K562 (cell line): ENCODE measurements around the gene UGT1A5. TPM values are rescaled to one million over a fixed set of nuclear protein-coding genes. Genes with fewer than 3 reads are reported as not detected.
A peak's percentile ranks its signal among the peaks of the same experiment; 100 is the strongest.

Experiments
- ATAC-seq: fragments of 200-7000 bp; cut with Tn5 transposase; 3 replicates; pipeline ENCODE4 v1.9.1; 2020; ENCODE audit warnings: moderate library complexity
- BruUV-seq: library from RNA; stranded (reverse); fragments of 400-500 nt; replicated peaks from 2 replicates; lab custom pipeline; 2021; lab: Mats Ljungman, UMichigan
- CTCF ChIA-PET: fragments of 300-600 bp; formaldehyde crosslinking; extraction: SDS; loops from one replicate; lab custom pipeline; 2021; ENCODE audit warnings: low intra/inter-chr PET ratio; lab: Yijun Ruan, JAX
- POLR2A ChIA-PET: fragments of 300-600, 350-650 bp; sonication (Branson Sonifier 250); formaldehyde crosslinking; extraction: SDS; loops from one replicate; lab custom pipeline; 2021; ENCODE audit warnings: antibody characterized with exemption, inconsistent platforms; lab: Yijun Ruan, JAX
- DNase-seq, 4 experiments: peaks; one replicate each; pipeline versions ENCODE4 v3.0.0 to v3.0.0-alpha.2; 2011 to 2018; ENCODE audit warnings: low spot score in 3 of 4, mixed read lengths in 3 of 4; ENCODE audit errors: extremely low read depth in 1 of 4
- FAIRE-seq: peaks from 2 replicates; lab custom pipeline; 2011; peaks lifted over from hg19 to GRCh38; lab: Jason Lieb, UNC
- H2AFZ ChIP-seq: 2 replicates; pipeline ENCODE4 v1.6.0; 2011; ENCODE audit warnings: low read depth, low read length, control low read depth, inconsistent platforms
- H3K27ac ChIP-seq: fragments of 200-600 bp; 3 replicates; pipeline ENCODE4 v1.8.0; 2011; ENCODE audit warnings: low read depth, mild to moderate bottlenecking, control low read depth, inconsistent platforms, low read length, moderate library complexity, mixed read lengths; ENCODE audit errors: extremely low read depth
- H3K27me3 ChIP-seq, 2 experiments: fragments of 300-600 bp in 1 of 2; 2 replicates in 1 of 2; 3 replicates in 1 of 2; pipeline versions ENCODE4 v1.6.0 to v1.8.0; 2011; ENCODE audit warnings: inconsistent platforms in 2 of 2, low read length in 2 of 2, mild to moderate bottlenecking in 1 of 2, mixed read lengths in 1 of 2, moderate library complexity in 1 of 2; ENCODE audit not compliant: control insufficient read depth in 2 of 2, insufficient read depth in 2 of 2
- H3K36me3 ChIP-seq: fragments of 300-600 bp; 3 replicates; pipeline ENCODE4 v1.8.0; 2011; ENCODE audit warnings: mild to moderate bottlenecking, low read length, inconsistent platforms; ENCODE audit not compliant: control insufficient read depth, insufficient read depth
- H3K4me1 ChIP-seq, 2 experiments: fragments of 200-600 bp in 1 of 2; replicated peaks in 1 of 2; 2 replicates in 1 of 2; 3 replicates in 1 of 2; pipeline versions ENCODE4 v1.5.1 to v1.8.0; 2011; ENCODE audit warnings: inconsistent platforms in 2 of 2, low read length in 2 of 2, mild to moderate bottlenecking in 1 of 2, mixed read lengths in 1 of 2, moderate library complexity in 1 of 2; ENCODE audit not compliant: control insufficient read depth in 2 of 2, insufficient read depth in 2 of 2
- H3K4me2 ChIP-seq: 2 replicates; pipeline ENCODE4 v1.6.1; 2011; ENCODE audit warnings: low read length, control low read depth, inconsistent platforms, mixed read lengths; ENCODE audit not compliant: insufficient read depth
- H3K4me3 ChIP-seq: fragments of 200-600 bp; sonication (generic), shearing (Covaris generic); 2 replicates; pipeline ENCODE4 v1.5.1; 2016; ENCODE audit warnings: control low read depth, inconsistent platforms
- H3K79me2 ChIP-seq: fragments of 200-600 bp; 3 replicates; pipeline ENCODE4 v1.8.0; 2011; ENCODE audit warnings: low read length, inconsistent platforms; ENCODE audit not compliant: control insufficient read depth, insufficient read depth
- H3K9ac ChIP-seq, 2 experiments: 2 replicates each; pipeline versions ENCODE4 v1.6.0 to v1.6.1; 2011; ENCODE audit warnings: low read depth in 2 of 2, low read length in 2 of 2, control low read depth in 1 of 2, inconsistent platforms in 1 of 2, mild to moderate bottlenecking in 1 of 2, mixed read lengths in 1 of 2; ENCODE audit not compliant: insufficient read depth in 1 of 2
- H3K9me1 ChIP-seq: one replicate; pipeline ENCODE4 v1.6.0; 2011; ENCODE audit warnings: inconsistent platforms, mild to moderate bottlenecking, low read length, moderate library complexity; ENCODE audit not compliant: control insufficient read depth, insufficient read depth
- H3K9me3 ChIP-seq: replicated peaks from 2 replicates; pipeline ENCODE4 v1.5.1; 2011; ENCODE audit warnings: low read depth, low read length, inconsistent platforms; ENCODE audit not compliant: control insufficient read depth, insufficient read depth
- H4K20me1 ChIP-seq: replicated peaks from 2 replicates; pipeline ENCODE4 v1.6.1; 2011; ENCODE audit warnings: low read length, inconsistent platforms, mixed read lengths; ENCODE audit not compliant: control insufficient read depth, insufficient read depth
- BRD4 ChIP-seq: fragments of 200-600 bp; sonication (generic); IDR thresholded peaks from 2 replicates; pipeline ENCODE4 v1.6.1; 2017; ENCODE audit warnings: inconsistent platforms
- CBFA2T2 ChIP-seq: fragments of 450-650 bp; conservative IDR thresholded peaks from 2 replicates; pipeline ENCODE4 v1.6.1; 2017; ENCODE audit warnings: mild to moderate bottlenecking
- CTCF ChIP-seq, 3 experiments: IDR thresholded peaks in 2 of 3; conservative IDR thresholded peaks in 1 of 3; 2 replicates each; pipeline ENCODE4 v1.5.1; 2011 to 2012; ENCODE audit warnings: low read length in 3 of 3, mild to moderate bottlenecking in 3 of 3, control low read depth in 2 of 3, improper control_type of control experiment in 1 of 3, inconsistent platforms in 1 of 3, low read depth in 1 of 3, mixed read lengths in 1 of 3, moderate library complexity in 1 of 3; ENCODE audit not compliant: insufficient read depth in 2 of 3
- EP300 ChIP-seq: IDR thresholded peaks from 2 replicates; pipeline ENCODE4 v1.6.1; 2012; ENCODE audit warnings: low read length, improper control_type of control experiment
- MECOM ChIP-seq: fragments of 250-450 bp; sonication (Bioruptor Pico); IDR thresholded peaks from 2 replicates; pipeline ENCODE4 v1.8.0; 2022; ENCODE audit warnings: inconsistent platforms
- MLLT1 ChIP-seq, 2 experiments: fragments of 450-650 bp; IDR thresholded peaks; 2 replicates each; pipeline ENCODE4 v1.6.1; 2016
- SMARCC2 ChIP-seq: fragments of 450-650 bp; IDR thresholded peaks from 2 replicates; pipeline ENCODE4 v1.6.1; 2017; ENCODE audit warnings: antibody characterized with exemption, moderate library complexity, mild to moderate bottlenecking, low read depth
- TCF7 ChIP-seq: sonication (generic); IDR thresholded peaks from 2 replicates; pipeline ENCODE4 v1.6.1; 2016; ENCODE audit warnings: antibody characterized with exemption, borderline replicate concordance
- TFAP4 ChIP-seq: sonication (generic); formaldehyde crosslinking; IDR thresholded peaks from 2 replicates; pipeline ENCODE4 v1.8.0; 2022; ENCODE audit warnings: missing genetic modification reagents, mild to moderate bottlenecking, moderate library complexity, borderline replicate concordance
- ZFX ChIP-seq: sonication (generic); formaldehyde crosslinking; IDR thresholded peaks from 2 replicates; pipeline ENCODE4 v1.8.0; 2022; ENCODE audit warnings: mild to moderate bottlenecking, missing genetic modification reagents, moderate library complexity
- ZNF707 ChIP-seq: fragments of 250-450 bp; sonication (Bioruptor Pico); conservative IDR thresholded peaks from 2 replicates; pipeline ENCODE4 v1.8.0; 2022; ENCODE audit warnings: inconsistent platforms, mild to moderate bottlenecking, moderate library complexity
- ZNF764 ChIP-seq: fragments of 250-450 bp; sonication (Bioruptor Pico); IDR thresholded peaks from 2 replicates; pipeline ENCODE4 v1.4.0; 2020; ENCODE audit warnings: low read depth, mild to moderate bottlenecking, moderate library complexity
- ZNF77 ChIP-seq: fragments of 250-450 bp; sonication (Bioruptor Pico); IDR thresholded peaks from 2 replicates; pipeline ENCODE4 v1.5.0; 2020
- WGBS: fragments of 100-300 bp; shearing (Covaris generic); methylation state at CpG from one replicate; pipeline ENCODE4 v1.1.6; 2016; ENCODE audit warnings: low coverage, mixed read lengths; ENCODE audit not compliant: insufficient coverage; ENCODE audit errors: missing lambda C conversion rate; 5-methylcytosine and 5-hydroxymethylcytosine counted together
- in situ Hi-C: fragments of 300-500 bp; cut with MboI; formaldehyde crosslinking; loops from 4 replicates; pipeline ENCODE4 v1.15.0; 2018; ENCODE audit warnings: inconsistent platforms, mixed read lengths
- intact Hi-C: fragments of 100-400 bp; cut with micrococcal nuclease; formaldehyde crosslinking; loops from 2 replicates; pipeline ENCODE4 v1.14.2; 2022
- polyA plus RNA-seq, 8 experiments: library from polyadenylated mRNA; depleted of rRNA in 4 of 8; stranded (reverse) in 5 of 8; unstranded in 3 of 8; fragments of >200 nt; fragmentation: Nextera tagmentation in 2 of 8; fragmentation: Illumina TruSeq in 1 of 8; extraction: Ambion mirVana in 2 of 8; extraction: Trizol in 1 of 8; gene quantifications; 2 replicates each; pipeline versions ENCODE4 v1.2.1 to v1.2.3, GENCODE V29; 2011 to 2014; ENCODE audit warnings: inconsistent platforms in 1 of 8, missing spikeins in 1 of 8
- total RNA-seq, 7 experiments: library from RNA; depleted of rRNA in 6 of 7; stranded (reverse); fragments of >200 nt in 6 of 7; fragmentation: Illumina TruSeq in 2 of 7; extraction: Trizol in 2 of 7; gene quantifications; 2 replicates each; pipeline versions ENCODE4 v1.2.1 to v1.2.3, GENCODE V29; 2011 to 2021; ENCODE audit warnings: low replicate concordance in 1 of 7

UGT1A5 gene
- total and polyA plus RNA-seq, 9 of the 15 experiments (the other 6 are each of a cell fraction or from before 2014, with no cell fraction given) = not detected

DNA sequence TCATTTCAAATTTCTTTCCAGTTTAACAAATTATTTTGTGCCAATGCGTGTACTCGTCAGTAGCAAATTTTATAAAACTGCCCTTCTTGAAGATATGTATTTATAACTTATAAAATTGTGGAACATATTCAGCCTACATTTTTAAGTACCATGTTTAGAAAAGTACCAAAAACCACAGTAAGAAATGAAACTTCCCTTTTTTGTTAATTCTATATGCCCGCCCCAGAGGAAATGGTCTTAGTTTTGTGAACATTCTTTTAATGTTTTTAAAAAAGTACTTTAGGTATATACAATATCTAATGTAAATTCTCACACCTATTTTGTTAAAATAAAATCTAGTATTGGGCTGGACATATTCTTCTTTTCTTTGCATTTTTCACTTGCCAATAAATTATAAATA is 39.8 kb upstream of the UGT1A5 start (continued):
- no peak for TF ChIP-seq MLLT1 (IDR thresholded peaks at IDR 0.05)
- no peak for TF ChIP-seq EP300

DNA sequence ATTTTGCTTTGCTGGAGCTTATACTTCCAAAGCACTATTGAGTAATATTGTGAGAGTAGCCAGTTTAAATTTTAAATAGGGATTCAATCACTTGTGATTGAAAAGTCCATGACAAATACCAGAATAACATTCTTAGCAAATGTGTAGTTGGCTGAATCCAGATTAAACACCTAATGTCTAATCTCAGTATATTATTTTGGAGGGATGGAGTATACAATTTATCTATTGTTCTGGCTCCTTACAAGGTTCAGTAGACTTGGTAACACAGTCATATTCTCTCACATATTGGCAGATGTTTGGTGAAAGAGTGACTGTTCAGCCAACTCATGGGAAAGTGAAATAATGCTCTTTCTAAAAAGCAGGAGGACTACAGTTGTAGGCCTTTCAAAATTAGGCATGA is 38.8 kb upstream of the UGT1A5 start:
- no TSS peak for BruUV-seq

GRCh38 chr2:233674314-233674713 is 38.4 kb upstream of the UGT1A5 start:
- no peaks in the 10 kb centered on the region for H4K20me1 ChIP-seq
- no peak overlapping the region for H3K4me2 ChIP-seq
- H3K27me3 ChIP-seq = no peaks in the 10 kb centered on the region
- ChIA-PET POLR2A (no interaction called here), CTCF (no interaction called here)
- H3K4me3 ChIP-seq = no peak overlapping the region
- intact Hi-C loops = no loop called here
- no TSS peak for BruUV-seq
- H2AFZ ChIP-seq = no peak overlapping the region
- H3K4me1 ChIP-seq = no peaks in the 10 kb centered on the region
- no peak overlapping the region for H3K27ac ChIP-seq
- no peaks in the 10 kb centered on the region for H3K9me3 ChIP-seq
- no peaks in the 10 kb centered on the region for H3K9me1 ChIP-seq
- DNase-seq (no peak), ATAC-seq (no peak), FAIRE-seq (no peak)
- H3K36me3 ChIP-seq = no peaks in the 10 kb centered on the region
- H3K9ac ChIP-seq = no peak overlapping the region
- TF ChIP-seq BRD4 (no peak), CBFA2T2 (no peak), SMARCC2 (no peak), ZNF764 (CRISPR knock-in tag) (no peak), CTCF (IDR thresholded peaks at IDR 0.05 in 2 of 3, conservative IDR thresholded peaks at IDR 0.05 in 1 of 3; ENCODE audit: insufficient read depth in 2 of 3, low read depth in 1 of 3, low read length in 3 of 3) (0 out of 6 replicates have a peak, but pooled peaks of 1 of the 3 experiments have one; percentile 3), ZNF77 (no peak), ZNF707 (CRISPR knock-in tag) (no peak), TFAP4 (no peak)
- WGBS = 0% methylated on average over 1 of the region's 1 CpG
- no peaks in the 10 kb centered on the region for H3K79me2 ChIP-seq
- in situ Hi-C loops = no loop called here

More for the DNA sequence above, 38.8 kb upstream of the UGT1A5 start:
- Histone ChIP-seq H3K27me3 (no peaks in the 10 kb centered on the region), H2AFZ (no peak overlapping the region), H4K20me1 (no peaks in the 10 kb centered on the region), H3K79me2 (no peaks in the 10 kb centered on the region), H3K4me3 (no peak overlapping the region), H3K4me1 (no peaks in the 10 kb centered on the region), H3K36me3 (no peaks in the 10 kb centered on the region), H3K4me2 (no peak overlapping the region), H3K9ac (no peak overlapping the region), H3K27ac (no peak overlapping the region), H3K9me1 (no peaks in the 10 kb centered on the region), H3K9me3 (no peaks in the 10 kb centered on the region)
- DNase-seq = no peak
- POLR2A ChIA-PET = no interaction called here
- no peak for TF ChIP-seq MECOM (CRISPR knock-in tag)
- TF ChIP-seq ZFX (CRISPR knock-in tag) = no peak
- no peak for TF ChIP-seq TCF7
- no peak for ATAC-seq
- intact Hi-C loops (no loop called here), in situ Hi-C loops (no loop called here)
- FAIRE-seq = no peak
- CTCF ChIA-PET = no interaction called here
